Stimulated activated CD4-positive, alpha-beta T cell treated with anti-CD3 and anti-CD28 coated beads, Interleukin-4, amount 100 ng/mL, for 4 hours (primary cell): ENCODE measurements around the gene MGAT3.
"Not testable (repeated sequence)": the region's sequence is repeated elsewhere in the genome, so short reads cannot be mapped to it uniquely, and the experiment has no call there.

Experiments
- DNase-seq, 2 experiments: peaks; one replicate each; pipeline ENCODE4 v3.0.0-alpha.2; 2020

MGAT3 gene

DNA sequence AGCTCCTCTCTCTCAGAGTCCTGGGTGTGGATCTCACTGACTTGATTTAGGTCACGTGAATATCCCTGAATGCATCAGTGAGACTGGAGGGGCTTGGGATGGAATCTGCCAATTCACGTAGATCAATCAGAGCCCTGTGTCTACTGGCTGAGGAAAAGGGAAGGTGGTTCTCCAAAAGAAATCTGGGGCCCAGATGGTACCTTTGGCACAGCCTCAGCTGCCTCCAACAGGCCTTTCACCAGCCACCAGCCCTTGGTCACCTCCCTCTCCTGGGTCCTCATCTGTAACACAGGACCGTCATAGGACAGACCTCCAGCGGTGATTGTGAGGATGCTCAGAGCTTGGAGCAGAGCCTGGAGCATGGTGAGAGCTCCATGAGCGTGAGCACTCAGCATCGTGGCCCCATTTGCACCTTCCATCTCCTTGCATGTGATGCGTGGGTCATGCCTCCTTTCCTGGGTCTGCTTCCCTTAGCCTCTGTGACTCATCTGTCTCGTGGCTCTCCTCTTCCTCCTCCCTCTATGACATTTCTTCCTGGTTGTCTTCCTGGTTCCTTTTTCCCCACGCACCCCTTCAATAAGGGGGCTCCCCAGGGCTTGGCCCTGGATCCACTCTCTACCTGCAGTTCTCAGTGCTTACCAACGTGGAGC lies 37.8 kb downstream of the MGAT3 start:
- DNase-seq = no peak

DNA sequence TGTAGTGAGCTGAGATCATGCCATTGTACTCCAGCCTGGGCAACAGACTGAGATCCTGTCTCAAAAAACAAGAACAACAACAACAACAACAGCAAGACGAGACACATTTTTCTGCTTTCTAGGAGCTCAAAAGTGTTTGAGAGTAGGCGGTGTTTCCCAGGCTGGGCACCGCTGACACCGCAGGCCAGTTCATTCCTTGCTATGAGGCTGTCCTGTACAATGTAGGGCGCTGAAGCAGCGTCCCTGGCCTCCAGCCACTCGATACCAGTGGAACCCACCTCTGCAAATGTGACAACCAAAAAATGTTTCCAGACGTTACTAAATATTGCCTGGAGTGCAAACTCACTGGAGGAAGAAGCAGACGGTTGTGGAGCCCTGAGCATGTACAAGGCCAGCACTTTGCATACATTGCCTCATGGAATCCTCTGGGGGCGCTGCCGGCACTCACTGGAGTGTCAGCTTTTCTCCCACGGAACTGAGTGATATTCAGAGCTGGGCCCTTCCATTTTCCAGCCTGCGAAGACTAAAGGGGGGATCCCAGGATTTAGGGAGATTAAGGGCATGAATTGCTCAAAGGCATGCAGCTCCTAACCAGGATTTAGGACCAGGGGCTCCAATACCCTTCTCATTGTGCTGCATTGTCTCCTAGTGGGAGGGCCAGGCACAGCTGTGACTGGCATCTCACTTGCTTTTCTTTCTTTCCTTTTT lies 39.5 kb downstream of the MGAT3 start:
- peak; percentile 59 to 61 for DNase-seq

- no peak for DNase-seq
Measured at GRCh38 chr22:39497429-39497828, 40.6 kb downstream of the MGAT3 start.

DNA sequence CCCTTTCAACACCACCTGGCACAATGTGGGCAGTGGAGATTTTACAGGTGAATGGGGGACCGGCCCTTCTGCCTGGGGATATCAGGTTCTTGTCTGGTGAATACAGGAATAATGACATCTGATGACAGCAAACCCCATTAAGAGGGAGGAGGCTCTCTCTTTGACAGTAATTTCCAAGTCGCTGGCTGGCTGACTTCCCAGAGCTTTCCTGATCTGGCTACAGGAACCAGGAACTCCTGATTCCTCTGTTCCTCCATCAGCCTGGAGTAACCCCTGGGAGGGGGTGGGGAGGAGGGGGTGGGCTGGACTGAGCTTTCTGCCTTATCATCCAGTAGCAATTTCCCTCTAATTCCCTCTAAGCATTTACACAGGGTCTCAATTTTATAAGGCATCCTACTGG lies 41.6 kb downstream of the MGAT3 start:
- DNase-seq = no peak

GRCh38 chr22:39498802-39499201 lies 42.0 kb downstream of the MGAT3 start:
- DNase-seq = no peak

DNA sequence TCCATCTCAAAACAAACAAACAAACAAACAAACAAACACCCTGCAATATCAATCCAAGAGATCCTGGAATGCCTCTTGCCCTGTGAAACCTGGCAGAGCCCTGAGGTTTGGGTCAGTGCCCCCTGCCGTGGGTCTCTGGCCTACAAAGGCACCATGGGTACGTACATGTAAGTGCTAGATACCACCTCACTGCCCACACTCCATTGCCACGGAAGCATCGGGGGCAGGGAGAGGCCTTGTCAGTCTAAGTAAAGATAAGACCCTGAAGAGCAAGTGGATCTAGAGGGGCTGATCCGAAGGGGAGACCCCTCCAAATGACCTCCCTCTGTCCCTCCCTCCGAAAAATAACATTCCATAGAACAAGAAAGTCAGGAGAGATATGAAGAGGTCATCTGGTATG lies 43.3 kb downstream of the MGAT3 start:
- no peak for DNase-seq

- no peak for DNase-seq
Measured at GRCh38 chr22:39501644-39502108, 44.9 kb downstream of the MGAT3 start.

DNA sequence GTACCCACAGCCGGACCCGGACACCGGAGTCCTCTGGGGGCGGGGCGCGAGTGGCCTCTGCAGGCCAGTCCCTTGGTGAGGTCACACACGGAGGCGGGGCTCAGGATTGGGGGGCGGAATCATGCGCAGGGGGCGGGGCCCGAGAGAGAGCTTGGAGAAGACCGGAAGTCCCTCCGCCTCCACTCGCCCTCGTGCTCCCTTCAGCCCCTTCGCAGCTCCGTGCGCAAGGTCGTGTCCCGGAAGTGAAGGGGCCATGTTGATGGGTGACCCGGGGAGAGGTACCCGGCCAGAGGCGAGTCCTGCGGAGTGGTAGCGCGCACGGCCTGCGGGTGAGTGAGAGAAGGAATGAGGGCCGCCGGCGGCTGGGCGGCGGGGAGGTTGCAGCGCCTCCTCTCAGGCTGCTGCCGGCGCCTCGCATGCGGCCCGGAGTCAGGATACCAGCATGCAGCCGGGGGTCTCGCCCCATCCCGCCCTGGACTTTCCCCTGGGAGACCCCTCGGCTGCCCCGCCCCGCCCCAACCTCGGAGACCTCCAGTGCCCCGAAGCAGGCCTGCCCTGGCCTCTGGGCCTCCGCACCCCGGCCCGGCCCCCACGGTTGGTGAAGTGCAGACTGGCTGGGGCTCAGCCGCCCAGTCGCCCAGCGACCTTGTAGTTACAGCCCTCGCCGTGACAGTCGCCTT lies 45.4 kb downstream of the MGAT3 start, which contains the start of gene MIEF1:
Gene MIEF1, plus strand, starts transcription at position 182 of the 680 bp plus-strand sequence. CDS start 9,005 bp downstream, outside the sequence.
- peak; percentile 89 to 92 for DNase-seq

GRCh38 chr22:39502789-39503409 lies 46.1 kb downstream of the MGAT3 start:
- DNase-seq = no peak

- no peak for DNase-seq
Measured at GRCh38 chr22:39503630-39504029, 46.8 kb downstream of the MGAT3 start.

DNA sequence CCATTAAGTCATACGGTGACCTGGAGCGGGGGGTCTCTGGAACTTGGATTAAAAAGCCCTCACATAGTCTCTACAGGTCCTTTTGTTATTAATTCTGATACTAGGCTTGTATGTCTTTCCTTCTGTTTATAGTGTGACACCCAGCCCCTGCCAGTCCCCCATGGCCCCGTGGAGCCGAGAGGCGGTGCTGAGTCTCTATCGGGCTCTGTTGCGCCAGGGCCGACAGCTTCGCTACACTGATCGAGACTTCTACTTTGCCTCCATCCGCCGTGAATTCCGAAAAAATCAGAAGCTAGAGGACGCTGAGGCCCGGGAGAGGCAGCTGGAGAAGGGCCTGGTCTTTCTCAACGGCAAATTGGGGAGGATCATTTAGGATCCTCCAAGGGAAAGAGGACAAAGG lies 47.3 kb downstream of the MGAT3 start:
- no peak for DNase-seq

DNA sequence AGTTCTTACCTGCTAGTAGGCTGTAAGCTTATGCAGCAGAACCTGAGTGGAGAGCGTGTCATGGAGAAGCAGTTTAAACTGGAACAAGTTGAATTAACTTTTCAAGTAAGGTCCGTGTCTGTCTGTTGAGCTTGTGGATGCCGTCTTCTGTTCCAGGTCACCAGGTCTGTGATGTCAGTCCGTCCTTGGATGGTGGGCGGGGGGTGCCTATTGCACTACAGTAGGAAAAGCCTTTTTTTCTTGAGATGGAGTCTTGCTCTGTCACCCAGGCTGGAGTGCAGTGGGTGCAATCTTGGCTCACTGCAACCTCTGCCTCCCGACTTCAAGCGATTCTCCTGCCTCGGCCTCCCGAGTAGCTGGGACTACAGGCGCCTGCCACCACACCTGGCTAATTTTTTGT lies 50.2 kb downstream of the MGAT3 start:
- DNase-seq = not testable (repeated sequence)

DNA sequence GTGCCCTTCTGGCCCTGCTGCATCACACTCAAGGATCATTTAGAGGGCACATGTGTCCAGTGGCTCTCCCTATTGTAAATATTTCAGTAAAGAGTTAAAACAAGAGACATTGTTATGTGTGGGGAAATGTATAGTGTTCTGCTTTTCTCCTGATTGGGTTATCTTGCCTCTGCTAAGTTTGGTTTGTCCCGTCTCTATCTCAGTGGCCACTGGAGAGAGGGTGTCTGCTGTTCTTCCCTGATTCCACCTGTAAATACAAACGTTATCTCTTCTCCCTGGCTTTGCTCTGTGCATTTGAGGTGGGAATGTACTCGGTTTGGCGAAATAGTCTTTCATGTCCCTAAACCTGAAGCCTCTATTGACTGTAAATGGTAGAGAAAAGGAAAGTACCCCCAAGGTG lies 51.6 kb downstream of the MGAT3 start:
- no peak for DNase-seq

- no peak for DNase-seq
Measured at GRCh38 chr22:39510529-39511149, 53.8 kb downstream of the MGAT3 start.

GRCh38 chr22:39511226-39511625 lies 54.4 kb downstream of the MGAT3 start:
- no peak for DNase-seq

GRCh38 chr22:39512026-39512425 lies 55.2 kb downstream of the MGAT3 start:
- no peak for DNase-seq

DNA sequence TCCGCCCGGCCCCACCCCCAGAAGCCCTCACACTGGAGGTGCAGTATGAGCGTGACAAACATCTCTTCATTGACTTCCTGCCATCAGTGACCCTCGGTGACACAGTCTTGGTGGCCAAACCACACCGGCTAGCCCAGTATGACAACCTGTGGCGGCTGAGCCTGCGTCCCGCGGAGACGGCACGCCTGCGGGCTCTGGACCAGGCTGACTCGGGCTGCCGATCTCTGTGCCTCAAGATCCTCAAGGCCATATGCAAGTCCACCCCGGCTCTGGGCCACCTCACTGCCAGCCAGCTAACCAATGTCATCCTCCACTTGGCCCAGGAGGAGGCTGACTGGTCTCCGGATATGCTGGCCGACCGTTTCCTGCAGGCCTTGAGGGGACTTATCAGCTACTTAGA lies 57.0 kb downstream of the MGAT3 start:
- no peak for DNase-seq

GRCh38 chr22:39514373-39514973 lies 57.7 kb downstream of the MGAT3 start:
- DNase-seq = peak in 1 of 2 experiments; percentile 47

GRCh38 chr22:39515266-39516050 lies 58.6 kb downstream of the MGAT3 start:
- no peak for DNase-seq

DNA sequence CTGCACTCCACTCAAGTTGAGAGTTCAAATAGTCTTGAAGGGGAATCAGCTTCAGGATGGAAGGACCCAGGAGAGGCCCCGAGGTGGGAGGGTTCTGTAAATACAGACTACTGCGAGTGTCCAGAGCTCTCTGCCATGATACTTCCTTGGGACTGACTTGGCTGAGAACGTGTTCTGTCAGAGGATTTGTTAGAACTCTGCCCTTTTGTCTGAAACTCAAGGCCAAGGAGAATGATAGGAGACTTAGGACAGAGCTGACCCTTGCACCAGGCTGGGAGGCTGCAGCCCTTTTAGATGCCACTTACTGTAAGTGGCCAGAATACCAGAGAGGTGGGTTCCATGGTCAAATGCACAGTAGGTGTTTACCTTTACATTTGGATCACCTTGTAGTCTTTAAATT lies 60.7 kb downstream of the MGAT3 start:
- no peak for DNase-seq

DNA sequence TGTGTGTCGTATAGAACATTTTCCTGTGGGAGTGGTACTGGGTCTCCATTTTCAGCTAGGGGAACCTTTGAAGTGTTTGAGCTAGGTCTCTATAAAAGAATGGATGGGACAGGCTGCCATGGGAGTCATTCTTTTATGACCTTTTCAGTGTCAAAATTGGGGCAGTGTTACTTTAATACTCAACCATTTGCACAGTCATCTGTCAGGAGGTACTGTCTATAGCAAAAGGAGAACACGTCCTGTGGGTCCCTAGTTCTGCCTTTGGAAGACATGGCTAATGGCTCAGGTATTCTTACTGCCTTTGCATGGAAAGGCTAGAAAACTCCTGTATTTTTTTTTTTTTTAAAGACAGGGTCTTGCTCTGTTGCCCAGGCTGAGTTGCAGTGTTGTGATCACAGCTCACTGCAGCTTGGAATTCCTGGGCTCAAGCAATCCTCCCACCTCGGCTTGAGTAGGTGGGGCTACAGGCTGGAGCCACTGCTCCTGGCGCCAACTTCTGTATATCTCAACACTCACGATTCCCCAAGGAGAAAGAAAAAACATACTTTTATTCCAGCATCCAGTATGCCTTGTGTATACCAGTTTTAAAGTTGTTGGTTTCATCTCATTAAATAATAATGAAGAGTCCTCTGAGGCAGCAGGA lies 61.5 kb downstream of the MGAT3 start:
- no peak for DNase-seq
